Epithelial cell of proximal tubule (primary cell): Measurements from ENCODE around the gene RXRA. TPM values are rescaled to one million over a fixed set of nuclear protein-coding genes. Genes with fewer than 3 reads are reported as not detected.

ENCODE experiments used
- DNase-seq: peaks from one replicate; pipeline ENCODE4 v3.0.0-alpha.2; 2011; ENCODE audit warnings: low read depth
- H3K4me3 ChIP-seq: 2 replicates; pipeline ENCODE4 v1.5.1; 2011; ENCODE audit warnings: low read depth, mild to moderate bottlenecking, low read length
- total RNA-seq: library from RNA; depleted of rRNA; stranded (reverse); fragments of >200 nt; gene quantifications from 2 replicates; pipeline ENCODE4 v1.2.3, GENCODE V29; 2015
- TF ChIP-seq, protein P1 (sequence below): conservative IDR thresholded peaks from 2 replicates; pipeline ENCODE4 v1.5.1; 2012; ENCODE audit warnings: low read depth, mild to moderate bottlenecking, low read length

The RXRA gene
- total RNA-seq, 1 donor from 2014 or later, result 8.4 TPM

DNA sequence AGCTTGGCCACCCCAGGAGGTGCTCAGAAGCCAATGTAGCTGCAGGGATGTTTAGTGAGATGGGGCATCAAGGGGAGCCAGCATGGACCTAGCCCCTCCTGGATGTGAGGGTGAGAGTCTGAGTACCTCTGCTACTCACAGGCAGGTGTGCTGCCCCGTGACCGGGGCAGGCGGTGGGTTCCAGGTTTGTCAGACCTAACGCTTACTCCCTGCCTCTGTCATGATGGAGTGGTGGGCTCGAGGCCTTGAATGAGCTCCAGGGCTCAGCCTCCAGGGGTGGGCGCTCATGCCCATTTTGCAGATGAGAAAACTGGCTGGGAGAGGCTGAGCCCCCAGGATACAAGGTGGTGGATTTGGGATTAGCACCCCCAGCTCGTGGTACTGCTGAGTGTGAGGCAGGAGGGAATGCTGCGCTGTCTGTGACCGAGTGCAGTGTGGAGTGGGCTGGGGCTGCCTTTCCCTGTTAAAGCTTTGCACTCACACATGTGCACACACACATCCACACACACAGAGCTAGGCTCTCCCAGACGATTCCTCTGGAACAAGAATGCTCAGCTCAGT, 1.5 kb downstream of the RXRA start:
- TF ChIP-seq, protein P1, sequence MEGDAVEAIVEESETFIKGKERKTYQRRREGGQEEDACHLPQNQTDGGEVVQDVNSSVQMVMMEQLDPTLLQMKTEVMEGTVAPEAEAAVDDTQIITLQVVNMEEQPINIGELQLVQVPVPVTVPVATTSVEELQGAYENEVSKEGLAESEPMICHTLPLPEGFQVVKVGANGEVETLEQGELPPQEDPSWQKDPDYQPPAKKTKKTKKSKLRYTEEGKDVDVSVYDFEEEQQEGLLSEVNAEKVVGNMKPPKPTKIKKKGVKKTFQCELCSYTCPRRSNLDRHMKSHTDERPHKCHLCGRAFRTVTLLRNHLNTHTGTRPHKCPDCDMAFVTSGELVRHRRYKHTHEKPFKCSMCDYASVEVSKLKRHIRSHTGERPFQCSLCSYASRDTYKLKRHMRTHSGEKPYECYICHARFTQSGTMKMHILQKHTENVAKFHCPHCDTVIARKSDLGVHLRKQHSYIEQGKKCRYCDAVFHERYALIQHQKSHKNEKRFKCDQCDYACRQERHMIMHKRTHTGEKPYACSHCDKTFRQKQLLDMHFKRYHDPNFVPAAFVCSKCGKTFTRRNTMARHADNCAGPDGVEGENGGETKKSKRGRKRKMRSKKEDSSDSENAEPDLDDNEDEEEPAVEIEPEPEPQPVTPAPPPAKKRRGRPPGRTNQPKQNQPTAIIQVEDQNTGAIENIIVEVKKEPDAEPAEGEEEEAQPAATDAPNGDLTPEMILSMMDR, result no peak
- DNase-seq, result no peak
- peak overlapping the region; percentile 85 for H3K4me3 ChIP-seq

DNA sequence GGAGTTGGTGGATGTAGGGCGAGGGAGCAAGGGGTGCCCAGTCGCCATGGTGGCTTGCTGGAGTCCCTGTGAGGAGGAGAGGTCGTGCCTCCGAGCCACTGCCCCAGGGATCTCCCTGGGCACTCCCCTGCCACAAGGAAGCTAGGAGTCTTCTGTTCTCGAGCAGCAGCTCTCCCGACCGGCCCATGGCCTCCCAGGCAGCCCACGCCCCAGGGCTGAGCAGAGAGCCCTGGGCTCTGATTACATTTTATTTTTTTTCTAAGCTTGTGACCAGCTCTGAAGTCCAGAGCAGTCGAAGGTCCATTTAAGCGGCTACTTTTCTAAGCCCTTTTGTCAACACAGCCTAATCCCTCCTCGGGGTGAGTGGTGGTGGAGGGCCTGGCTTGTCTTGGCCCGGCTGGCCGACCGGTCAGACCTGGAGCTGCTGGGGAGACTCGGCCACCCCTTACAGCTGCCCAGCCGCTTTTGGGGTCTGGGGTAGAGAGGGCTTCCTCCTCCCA, 2.1 kb downstream of the RXRA start:
- TF ChIP-seq, protein P1, result no peak
- peak overlapping the region; percentile 85 for H3K4me3 ChIP-seq
- no peak for DNase-seq

DNA sequence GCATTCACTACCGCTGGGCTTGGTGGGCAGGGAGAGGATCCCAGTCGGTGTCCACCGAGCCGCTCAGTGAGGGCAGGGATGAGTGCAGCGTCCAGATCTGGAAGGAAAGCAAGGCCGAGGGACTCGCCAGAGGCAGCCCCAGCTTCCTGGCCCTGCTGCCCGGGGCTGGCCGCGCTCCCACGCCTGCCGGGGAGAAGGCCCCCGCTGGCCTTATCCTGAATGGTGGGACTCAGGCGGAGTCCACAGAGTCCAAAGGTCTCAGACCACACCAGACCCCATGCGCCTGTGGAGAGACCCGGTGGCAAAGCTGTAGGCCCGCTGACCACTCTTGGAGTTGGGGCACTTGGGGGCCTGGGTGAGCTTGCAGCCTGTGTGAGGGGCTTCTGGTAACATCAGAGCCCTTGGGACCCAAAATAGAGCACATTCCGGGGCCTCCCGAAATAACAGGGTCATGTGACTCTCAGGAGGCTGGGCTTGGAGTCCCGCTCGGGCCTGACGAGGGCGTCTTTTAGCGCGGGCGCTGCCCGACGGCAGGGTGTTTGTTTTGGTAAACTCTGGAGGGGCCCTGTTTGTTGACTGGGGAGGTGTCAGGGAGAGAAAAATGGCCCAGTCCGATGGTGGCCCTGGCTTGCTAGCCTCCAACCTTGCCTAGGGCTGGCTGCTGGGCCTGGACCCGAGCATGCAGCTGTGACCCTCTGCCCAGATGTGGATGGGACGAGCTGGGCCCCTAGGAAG, 2.8 kb downstream of the RXRA start:
- no peak for DNase-seq
- TF ChIP-seq, protein P1, result no peak
- H3K4me3 ChIP-seq, result peak overlapping the region; percentile 85

DNA sequence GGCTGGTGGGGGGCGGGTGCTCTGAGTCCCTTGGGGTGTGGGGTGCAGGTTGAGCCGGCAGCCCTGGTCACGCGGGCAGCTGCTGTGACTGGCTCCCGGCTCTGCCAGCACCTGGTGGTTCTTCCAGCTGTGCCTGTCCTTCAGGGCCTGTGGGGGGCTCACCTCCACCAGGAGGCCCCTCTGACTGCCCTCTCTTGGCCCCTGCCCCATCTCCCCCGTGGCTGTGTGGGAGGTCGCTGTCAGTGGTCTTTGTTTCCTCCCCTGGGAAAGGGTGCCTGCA, 3.3 kb downstream of the RXRA start:
- TF ChIP-seq, protein P1, result no peak
- peak overlapping the region; percentile 85 for H3K4me3 ChIP-seq
- no peak for DNase-seq

DNA sequence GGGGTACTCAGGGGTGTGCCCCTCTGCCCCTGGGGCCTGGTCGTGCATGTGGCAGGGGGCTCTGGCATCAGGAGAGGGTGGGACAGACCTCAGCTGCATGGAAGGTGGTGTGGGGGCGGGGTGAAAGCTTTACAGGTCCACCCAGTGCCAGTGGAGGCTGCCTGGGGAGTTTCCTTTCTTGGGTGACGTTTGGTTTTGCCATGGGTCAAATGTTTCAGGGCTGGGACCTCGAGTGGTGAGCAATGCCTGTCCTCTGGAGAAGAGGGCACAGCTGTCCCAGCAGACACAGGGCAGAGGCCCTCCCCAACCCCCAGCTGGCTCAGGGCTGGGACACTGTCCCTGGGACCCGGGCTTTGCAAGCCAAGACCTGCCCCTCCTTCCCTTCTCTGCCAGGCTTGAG, 3.6 kb downstream of the RXRA start:
- no peak for DNase-seq
- peak overlapping the region; percentile 85 for H3K4me3 ChIP-seq
- TF ChIP-seq, protein P1, result no peak

DNA sequence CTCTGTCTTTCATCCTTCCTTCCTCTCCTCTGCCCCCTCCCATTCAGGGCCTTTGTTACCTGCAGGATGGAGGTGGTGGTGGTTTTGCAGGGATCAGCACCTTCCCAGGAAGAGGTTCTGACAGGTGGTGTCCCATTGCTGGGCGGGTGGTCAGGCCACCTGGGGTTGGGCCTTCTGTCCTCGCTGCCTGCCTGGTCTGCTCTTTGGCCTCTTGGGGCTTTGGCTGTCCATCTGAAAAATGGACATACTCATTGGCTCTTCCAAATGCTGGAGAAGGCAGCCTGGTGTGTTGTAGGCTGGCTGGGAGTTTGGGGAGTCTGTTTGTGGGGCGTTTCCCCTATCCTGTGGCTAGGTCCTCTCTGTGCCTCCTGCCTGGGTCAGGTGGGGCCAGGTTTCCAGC, 4.3 kb downstream of the RXRA start:
- TF ChIP-seq, protein P1, result no peak
- no peak for DNase-seq
- H3K4me3 ChIP-seq, result no peak overlapping the region
